ENCODE measurements around the gene SLC29A4.

GRCh38 chr7:5284304-5285281 is 1.9 kb downstream of the SLC29A4 start:
- no peak for TF ChIP-seq BACH2 (CRISPR knock-in tag; IDR thresholded peaks at IDR 0.05; ENCODE audit: borderline replicate concordance)
- TF ChIP-seq ZC3H10 (CRISPR knock-in tag; IDR thresholded peaks at IDR 0.05): no peak
- no peak for TF ChIP-seq TCF4 (CRISPR knock-in tag; IDR thresholded peaks at IDR 0.05; ENCODE audit: borderline replicate concordance)
- no peak for TF ChIP-seq TSHZ2 (CRISPR knock-in tag; IDR thresholded peaks at IDR 0.05)
- no peak for TF ChIP-seq ESRRG (CRISPR knock-in tag; IDR thresholded peaks at IDR 0.05)
- TF ChIP-seq CREB5 (CRISPR knock-in tag; IDR thresholded peaks at IDR 0.05; ENCODE audit: low read depth): no peak

Measured in SK-N-SH treated with all-trans-retinoic acid at 6 μM for 48 hours (cell line).